Nephron progenitor cell (in vitro differentiated cells): ENCODE data around the gene SPAG7.
A peak's percentile ranks its signal among the peaks of the same experiment; 100 is the strongest.

Experiments used
- DNase-seq: peaks from one replicate; pipeline ENCODE4 v3.0.0; 2021
- H3K27ac Mint-ChIP-seq: 2 replicates; pipeline ENCODE4 v1.8.0; 2021; ENCODE audit warnings: mild to moderate bottlenecking, moderate library complexity, mixed read lengths
- H3K27me3 Mint-ChIP-seq: 2 replicates; pipeline ENCODE4 v1.8.0; 2021; ENCODE audit warnings: mild to moderate bottlenecking, low read depth, mixed read lengths; ENCODE audit not compliant: poor library complexity
- H3K36me3 Mint-ChIP-seq: 2 replicates; pipeline ENCODE4 v1.8.0; 2021; ENCODE audit warnings: low read depth, mixed read lengths
- H3K4me1 Mint-ChIP-seq: 2 replicates; pipeline ENCODE4 v1.8.0; 2021; ENCODE audit warnings: mixed read lengths
- H3K4me3 Mint-ChIP-seq: 2 replicates; pipeline ENCODE4 v1.8.0; 2021; ENCODE audit warnings: mild to moderate bottlenecking, moderate library complexity, mixed read lengths
- H3K9me3 Mint-ChIP-seq: 2 replicates; pipeline ENCODE4 v1.8.0; 2021; ENCODE audit warnings: mild to moderate bottlenecking, moderate library complexity, mixed read lengths
- TF ChIP-seq, protein P1 (sequence below): fragments of 200-600 bp; sonication (generic); IDR thresholded peaks from 2 replicates; pipeline ENCODE4 v1.5.0; 2021; ENCODE audit warnings: antibody characterized with exemption

SPAG7 gene

DNA sequence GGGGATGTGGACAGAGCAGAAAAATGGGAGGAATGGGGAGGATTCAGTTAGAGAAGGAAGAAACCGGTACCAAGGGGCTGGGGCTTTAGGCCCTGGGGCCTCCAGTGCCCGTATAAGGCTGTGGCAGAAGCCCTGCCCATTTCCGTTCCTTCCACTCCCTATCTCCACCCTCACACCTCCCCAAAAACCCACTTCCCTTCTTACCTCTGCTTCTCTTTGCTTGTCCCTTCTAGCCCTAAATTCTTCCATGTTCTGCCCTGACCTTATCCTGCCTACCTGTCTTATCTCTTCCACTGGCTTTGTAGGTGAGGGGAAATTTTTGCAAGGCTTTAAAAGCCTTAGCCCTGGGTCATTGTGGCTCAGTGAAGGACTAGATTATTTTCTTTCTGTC, 23.5 kb downstream of the SPAG7 start:
- Mint-ChIP-seq H3K27ac (peak overlapping the region; percentile 98), H3K4me1 (peaks cover 43% of the 10 kb centered on the region), H3K9me3 (no peaks in the 10 kb centered on the region), H3K27me3 (peaks cover 5% of the 10 kb centered on the region), H3K36me3 (peaks cover 36% of the 10 kb centered on the region), H3K4me3 (no peak overlapping the region)
- no peak for DNase-seq
- TF ChIP-seq, protein P1, sequence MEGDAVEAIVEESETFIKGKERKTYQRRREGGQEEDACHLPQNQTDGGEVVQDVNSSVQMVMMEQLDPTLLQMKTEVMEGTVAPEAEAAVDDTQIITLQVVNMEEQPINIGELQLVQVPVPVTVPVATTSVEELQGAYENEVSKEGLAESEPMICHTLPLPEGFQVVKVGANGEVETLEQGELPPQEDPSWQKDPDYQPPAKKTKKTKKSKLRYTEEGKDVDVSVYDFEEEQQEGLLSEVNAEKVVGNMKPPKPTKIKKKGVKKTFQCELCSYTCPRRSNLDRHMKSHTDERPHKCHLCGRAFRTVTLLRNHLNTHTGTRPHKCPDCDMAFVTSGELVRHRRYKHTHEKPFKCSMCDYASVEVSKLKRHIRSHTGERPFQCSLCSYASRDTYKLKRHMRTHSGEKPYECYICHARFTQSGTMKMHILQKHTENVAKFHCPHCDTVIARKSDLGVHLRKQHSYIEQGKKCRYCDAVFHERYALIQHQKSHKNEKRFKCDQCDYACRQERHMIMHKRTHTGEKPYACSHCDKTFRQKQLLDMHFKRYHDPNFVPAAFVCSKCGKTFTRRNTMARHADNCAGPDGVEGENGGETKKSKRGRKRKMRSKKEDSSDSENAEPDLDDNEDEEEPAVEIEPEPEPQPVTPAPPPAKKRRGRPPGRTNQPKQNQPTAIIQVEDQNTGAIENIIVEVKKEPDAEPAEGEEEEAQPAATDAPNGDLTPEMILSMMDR, result no peak

- Mint-ChIP-seq H3K27me3 (peaks cover 5% of the 10 kb centered on the region), H3K4me1 (peaks cover 51% of the 10 kb centered on the region), H3K9me3 (no peaks in the 10 kb centered on the region), H3K36me3 (peaks cover 36% of the 10 kb centered on the region), H3K27ac (peak overlapping the region; percentile 96), H3K4me3 (no peak overlapping the region)
- TF ChIP-seq, protein P1, result no peak
- no peak for DNase-seq
These were observed 24.7 kb downstream of the SPAG7 start for GRCh38 chr17:4942760-4943508.

DNA sequence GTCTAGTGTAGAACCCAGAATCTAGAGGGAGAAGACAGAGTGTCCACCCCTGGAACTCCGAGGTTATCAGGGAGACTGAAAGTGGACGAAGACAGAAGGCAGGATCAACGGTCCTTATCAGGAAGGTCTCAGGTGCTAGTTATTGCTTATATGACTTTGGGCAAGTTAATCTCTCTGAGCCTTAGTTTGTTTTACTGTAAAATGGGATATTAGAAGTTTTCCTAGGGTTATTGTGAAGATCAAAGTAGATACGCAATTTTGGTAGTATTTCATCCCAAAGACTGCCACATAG, 26.4 kb downstream of the SPAG7 start:
- Mint-ChIP-seq H3K36me3 (peaks cover 34% of the 10 kb centered on the region), H3K9me3 (no peaks in the 10 kb centered on the region), H3K4me3 (peak overlapping the region; percentile 92), H3K4me1 (peaks cover 44% of the 10 kb centered on the region), H3K27me3 (peaks cover 5% of the 10 kb centered on the region), H3K27ac (peak overlapping the region; percentile 99)
- TF ChIP-seq, protein P1, result no peak
- no peak for DNase-seq

- Mint-ChIP-seq H3K27ac (peak overlapping the region; percentile 99), H3K9me3 (no peaks in the 10 kb centered on the region), H3K27me3 (peaks cover 5% of the 10 kb centered on the region), H3K4me1 (peaks cover 38% of the 10 kb centered on the region), H3K4me3 (peak overlapping the region; percentile 92), H3K36me3 (peaks cover 36% of the 10 kb centered on the region)
- TF ChIP-seq, protein P1, result no peak
- peak; percentile 39 for DNase-seq
These were observed 26.9 kb downstream of the SPAG7 start for GRCh38 chr17:4940555-4941318.

DNA sequence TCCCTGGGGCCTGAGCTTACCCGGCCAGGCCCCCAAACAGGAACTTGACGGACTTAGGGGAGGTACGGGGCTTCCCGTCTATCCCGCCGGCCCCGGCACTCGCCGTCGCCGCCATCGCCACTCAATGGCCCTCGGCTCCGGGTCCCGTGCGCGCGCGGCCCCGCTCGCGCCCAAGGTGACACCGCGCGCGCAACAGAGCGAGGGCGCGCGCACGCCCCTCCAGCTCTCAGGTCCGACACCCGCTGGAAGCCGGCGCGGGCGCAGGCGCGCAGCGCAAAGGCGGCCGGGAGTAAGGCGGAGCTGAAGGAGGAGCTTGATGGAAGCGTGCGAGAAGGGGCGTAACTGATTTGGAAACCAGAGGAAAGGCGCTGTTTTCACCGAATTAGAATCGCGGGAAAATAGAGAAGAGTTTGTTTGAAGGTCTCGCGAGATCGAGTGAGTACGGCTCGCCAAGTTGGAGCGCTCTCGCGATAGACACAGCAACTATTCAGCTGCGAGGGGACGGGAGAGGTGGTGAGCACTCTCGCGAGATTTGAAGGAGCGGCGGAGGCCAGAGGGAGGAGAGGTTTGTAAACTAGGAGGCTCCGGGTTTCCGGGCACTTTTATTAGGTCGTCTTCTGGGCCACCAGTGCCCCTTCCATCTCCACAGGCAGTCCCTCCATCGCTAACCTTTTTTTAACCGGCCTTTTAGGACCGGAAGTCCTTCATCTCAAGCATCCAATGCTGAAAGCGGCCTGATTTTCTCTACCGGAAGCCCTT, 27.6 kb downstream of the SPAG7 start, which contains the start of the genes RNF167 and SLC25A11:
Gene RNF167 (plus strand): TSS at position 473 of the 759 bp plus-strand sequence. CDS start 642 bp downstream, outside the sequence.
Gene SLC25A11 (minus strand): TSS at position 251 of the 759 bp plus-strand sequence. CDS start 136 bp downstream, at position 115.
- TF ChIP-seq, protein P1, result no peak
- Mint-ChIP-seq H3K9me3 (no peaks in the 10 kb centered on the region), H3K4me3 (peak within 1 kb of the TSS; percentile 92), H3K36me3 (peaks cover 31% of the 10 kb centered on the region), H3K27me3 (peaks cover 5% of the 10 kb centered on the region), H3K4me1 (peaks cover 31% of the 10 kb centered on the region), H3K27ac (peak within 1 kb of the TSS; percentile 99)
- DNase-seq, result peak; percentile 91
